HepG2 (cell line): ENCODE measurements around the gene PA2G4. TPM values are rescaled to one million over a fixed set of nuclear protein-coding genes. Genes with fewer than 3 reads are reported as not detected.
A peak's percentile ranks its signal among the peaks of the same experiment; 100 is the strongest.

Experiments
- ATAC-seq: fragments of 200-7000 bp; cut with Tn5 transposase; 3 replicates; pipeline ENCODE4 v1.9.1; 2020; ENCODE audit warnings: mild to moderate bottlenecking, moderate library complexity
- Bru-seq: library from RNA; stranded (reverse); fragments of 400-500 nt; gene quantifications from one replicate; lab custom pipeline; 2021; lab: Mats Ljungman, UMichigan
- BruChase-seq, 2 experiments: library from RNA; stranded (reverse); fragments of 400-500 nt; gene quantifications; one replicate each; lab custom pipeline; 2021; lab: Mats Ljungman, UMichigan
- BruUV-seq: library from RNA; stranded (reverse); fragments of 400-500 nt; replicated peaks from 2 replicates; lab custom pipeline; 2021; lab: Mats Ljungman, UMichigan
- CTCF ChIA-PET: fragments of 300-600 bp; formaldehyde crosslinking; extraction: SDS; loops from one replicate; lab custom pipeline; 2021; ENCODE audit warnings: low total read pairs, inconsistent platforms, low intra/inter-chr PET ratio; lab: Yijun Ruan, JAX
- POLR2A ChIA-PET: fragments of 350-600 bp; sonication (Branson Sonifier 250); formaldehyde crosslinking; loops from one replicate; lab custom pipeline; 2020; ENCODE audit warnings: antibody characterized with exemption, inconsistent platforms; lab: Yijun Ruan, JAX
- DNase-seq: peaks from one replicate; pipeline ENCODE4 v3.0.0-alpha.2; 2015; ENCODE audit warnings: low spot score
- FAIRE-seq: peaks from 3 replicates; lab custom pipeline; 2011; peaks lifted over from hg19 to GRCh38; lab: Jason Lieb, UNC
- H2AFZ ChIP-seq: one replicate; pipeline ENCODE4 v1.6.1; 2011; ENCODE audit warnings: low read length, inconsistent platforms
- H3K27ac ChIP-seq: fragments of 300-600 bp; 3 replicates; pipeline ENCODE4 v1.8.0; 2011; ENCODE audit warnings: mixed run types, mild to moderate bottlenecking, mixed read lengths, low read length, inconsistent platforms; ENCODE audit not compliant: insufficient read depth; ENCODE audit errors: extremely low read length
- H3K27me3 ChIP-seq, 2 experiments: fragments of 200-600 bp in 1 of 2; 2 replicates in 1 of 2; 3 replicates in 1 of 2; pipeline versions ENCODE4 v1.6.0 to v1.8.0; 2011; ENCODE audit warnings: low read length in 2 of 2, mild to moderate bottlenecking in 2 of 2, moderate library complexity in 2 of 2, inconsistent platforms in 1 of 2; ENCODE audit not compliant: insufficient read depth in 2 of 2, control insufficient read depth in 1 of 2
- H3K36me3 ChIP-seq, 2 experiments: fragments of 200-600 bp in 1 of 2; replicated peaks in 1 of 2; 2 replicates in 1 of 2; 3 replicates in 1 of 2; pipeline versions ENCODE4 v1.5.1 to v1.8.0; 2011; ENCODE audit warnings: low read length in 2 of 2, inconsistent platforms in 1 of 2; ENCODE audit not compliant: insufficient read depth in 2 of 2, control insufficient read depth in 1 of 2
- H3K4me1 ChIP-seq: 2 replicates; pipeline ENCODE4 v1.5.1; 2012; ENCODE audit warnings: low read length, inconsistent platforms; ENCODE audit not compliant: insufficient read depth
- H3K4me2 ChIP-seq: 2 replicates; pipeline ENCODE4 v1.6.0; 2011; ENCODE audit warnings: low read depth, low read length, inconsistent platforms
- H3K4me3 ChIP-seq, 3 experiments: fragments of 200-600 bp in 1 of 3; sonication (generic), shearing (Covaris generic) in 1 of 3; replicated peaks in 1 of 3; 2 replicates each; pipeline ENCODE4 v1.5.1; 2011 to 2016; ENCODE audit warnings: low read length in 3 of 3, inconsistent platforms in 2 of 3, low read depth in 2 of 3, mild to moderate bottlenecking in 2 of 3, control low read depth in 1 of 3, mixed read lengths in 1 of 3; ENCODE audit not compliant: insufficient read depth in 1 of 3
- H3K79me2 ChIP-seq: one replicate; pipeline ENCODE4 v1.6.1; 2011; ENCODE audit warnings: low read length, inconsistent platforms; ENCODE audit not compliant: insufficient read depth
- H3K9ac ChIP-seq: 2 replicates; pipeline ENCODE4 v1.6.0; 2011; ENCODE audit warnings: mild to moderate bottlenecking, low read depth, low read length, inconsistent platforms; ENCODE audit not compliant: insufficient read depth
- H3K9me3 ChIP-seq: 2 replicates; pipeline ENCODE4 v1.5.1; 2012; ENCODE audit warnings: mild to moderate bottlenecking, low read length
- H4K20me1 ChIP-seq: 2 replicates; pipeline ENCODE4 v1.6.0; 2011; ENCODE audit warnings: inconsistent platforms, mild to moderate bottlenecking, low read length, moderate library complexity; ENCODE audit not compliant: insufficient read depth
- ARNT ChIP-seq: fragments of 450-650 bp; IDR thresholded peaks from 2 replicates; pipeline ENCODE4 v1.6.1; 2017
- DNMT1 ChIP-seq: sonication (generic); formaldehyde crosslinking; IDR thresholded peaks from 2 replicates; pipeline ENCODE4 v1.5.1; 2020; ENCODE audit warnings: mild to moderate bottlenecking, missing genetic modification reagents
- ELF4 ChIP-seq: sonication (generic); formaldehyde crosslinking; IDR thresholded peaks from 2 replicates; pipeline ENCODE4 v1.5.0; 2020; ENCODE audit warnings: missing genetic modification reagents, mild to moderate bottlenecking, moderate library complexity, borderline replicate concordance
- ETV6 ChIP-seq: sonication (generic); formaldehyde crosslinking; conservative IDR thresholded peaks from 2 replicates; pipeline ENCODE4 v1.4.0; 2020; ENCODE audit warnings: missing genetic modification reagents
- IKZF4 ChIP-seq: sonication (generic); formaldehyde crosslinking; IDR thresholded peaks from 2 replicates; pipeline ENCODE4 v1.5.1; 2020; ENCODE audit warnings: borderline replicate concordance, mild to moderate bottlenecking, low read depth, missing genetic modification reagents; ENCODE audit errors: not compliant biosample characterization
- MEIS1 ChIP-seq: sonication (generic); formaldehyde crosslinking; IDR thresholded peaks from 2 replicates; pipeline ENCODE4 v1.9.0; 2021; ENCODE audit warnings: mild to moderate bottlenecking, missing genetic modification reagents, moderate library complexity, borderline replicate concordance
- NFYB ChIP-seq: sonication (generic); formaldehyde crosslinking; IDR thresholded peaks from 2 replicates; pipeline ENCODE4 v1.4.0; 2020; ENCODE audit warnings: missing genetic modification reagents
- NR1H2 ChIP-seq: sonication (generic); formaldehyde crosslinking; IDR thresholded peaks from 2 replicates; pipeline ENCODE4 v1.8.1; 2022; ENCODE audit warnings: low read depth, missing genetic modification reagents, borderline replicate concordance
- RXRA ChIP-seq: sonication (generic); formaldehyde crosslinking; IDR thresholded peaks from 2 replicates; pipeline ENCODE4 v1.5.1; 2020; ENCODE audit warnings: missing genetic modification reagents
- SP140L ChIP-seq: sonication (generic); formaldehyde crosslinking; IDR thresholded peaks from 2 replicates; pipeline ENCODE4 v1.4.0; 2020; ENCODE audit warnings: missing genetic modification reagents, borderline replicate concordance
- TFAP4 ChIP-seq: sonication (generic); IDR thresholded peaks from 2 replicates; pipeline ENCODE4 v1.6.1; 2016; ENCODE audit warnings: low read depth, borderline replicate concordance
- THAP11 ChIP-seq: IDR thresholded peaks from 2 replicates; pipeline ENCODE4 v1.6.1; 2016; ENCODE audit warnings: missing biosample characterization, missing genetic modification reagents
- TOPORS ChIP-seq: sonication (generic); formaldehyde crosslinking; IDR thresholded peaks from 2 replicates; pipeline ENCODE4 v1.8.0; 2023; ENCODE audit warnings: mild to moderate bottlenecking, missing genetic modification reagents
- WGBS: methylation state at CpG from one replicate; pipeline ENCODE4 v1.1.6; 2017; ENCODE audit warnings: low lambda C conversion rate; 5-methylcytosine and 5-hydroxymethylcytosine counted together
- in situ Hi-C: cut with HindIII; loops from 2 replicates; pipeline ENCODE4 v1.10.0; 2017; ENCODE audit warnings: low pct_unique_long_range_greater_than_20kb; ENCODE audit not compliant: extremely low pct_ligation_motif_present
- intact Hi-C: fragments of 100-400 bp; cut with micrococcal nuclease; formaldehyde crosslinking; loops from one replicate; pipeline ENCODE4 v1.10.0; 2022; ENCODE audit not compliant: unreplicated experiment
- long read RNA-seq, 2 experiments: library from RNA in 1 of 2; library from polyadenylated mRNA in 1 of 2; stranded (forward) in 1 of 2; unstranded in 1 of 2; transcript quantifications; one replicate each; pipeline ENCODE4 v2.0.0, GENCODE V29; 2019 to 2022
- polyA minus RNA-seq, 3 experiments: library from RNA; depleted of rRNA, polyadenylated mRNA; stranded (reverse); fragments of >200 nt; gene quantifications; 2 replicates each; pipeline ENCODE4 v1.2.3, GENCODE V29; 2011; ENCODE audit warnings: low replicate concordance in 1 of 3
- polyA plus RNA-seq, 8 experiments: library from polyadenylated mRNA; depleted of rRNA in 3 of 8; stranded (reverse) in 7 of 8; unstranded in 1 of 8; fragments of >200 nt; fragmentation: Illumina TruSeq in 4 of 8; extraction: Trizol in 4 of 8; gene quantifications; 2 replicates each; pipeline versions ENCODE4 v1.2.1 to v1.2.3, GENCODE V29; 2011 to 2016; ENCODE audit warnings: low read depth in 4 of 8, missing spikeins in 1 of 8, mixed read lengths in 1 of 8; ENCODE audit not compliant: insufficient read depth in 1 of 8
- total RNA-seq, 5 experiments: library from RNA; depleted of rRNA; stranded (reverse); fragments of >200 nt; fragmentation: Illumina TruSeq; extraction: Trizol; gene quantifications; 2 replicates each; pipeline ENCODE4 v1.2.3, GENCODE V29; 2016; ENCODE audit warnings: low read depth in 1 of 5
- TF ChIP-seq, protein P1 (sequence below): sonication (generic); formaldehyde crosslinking; IDR thresholded peaks from 2 replicates; pipeline ENCODE4 v1.8.1; 2023; ENCODE audit warnings: mild to moderate bottlenecking, missing genetic modification reagents

Gene PA2G4
- total RNA-seq (2016; rRNA removed; fragmentation: Illumina TruSeq; extraction: Trizol) (240 and 281 TPM in 2 replicates), polyA plus RNA-seq (2011; rRNA removed) (115 and 147 TPM in 2 replicates), polyA minus RNA-seq (2011; rRNA and poly(A)+ RNA removed; ENCODE audit: low replicate concordance) (51.1 and 143 TPM in 2 replicates), Bru-seq, nascent RNA (percentile 92 among the genes with signal in this experiment), BruChase-seq, experiment 1, labeled RNA remaining after a 6-hour chase (percentile 99 among the genes with signal in this experiment), BruChase-seq, experiment 2, labeled RNA remaining after a 2-hour chase (percentile 98 among the genes with signal in this experiment)
- 34.6 and 38.4 TPM in 2 replicates for total RNA-seq (2016; cell fraction: cytosol; rRNA removed; fragmentation: Illumina TruSeq; extraction: Trizol; ENCODE audit: low read depth)
- total RNA-seq (2016; cell fraction: insoluble cytoplasmic fraction; rRNA removed; fragmentation: Illumina TruSeq; extraction: Trizol) = 238 and 272 TPM in 2 replicates
- total RNA-seq (2016; cell fraction: membrane; rRNA removed; fragmentation: Illumina TruSeq; extraction: Trizol) = 70.8 and 76.3 TPM in 2 replicates
- 107 and 120 TPM in 2 replicates for total RNA-seq (2016; cell fraction: nucleus; rRNA removed; fragmentation: Illumina TruSeq; extraction: Trizol)
- 101 and 136 TPM in 2 replicates for polyA plus RNA-seq (2011; cell fraction: cytosol; rRNA removed)
- 71.8 and 88.2 TPM in 2 replicates for polyA plus RNA-seq (2011; cell fraction: nucleus; rRNA removed)
- 112 and 121 TPM in 2 replicates for polyA plus RNA-seq (2012)
- 42.2 and 43.3 TPM in 2 replicates for polyA plus RNA-seq (2016; cell fraction: cytosol; fragmentation: Illumina TruSeq; extraction: Trizol; ENCODE audit: low read depth)
- polyA plus RNA-seq (2016; cell fraction: insoluble cytoplasmic fraction; fragmentation: Illumina TruSeq; extraction: Trizol; ENCODE audit: low read depth) = 357 and 380 TPM in 2 replicates
- 55.0 and 58.3 TPM in 2 replicates for polyA plus RNA-seq (2016; cell fraction: membrane; fragmentation: Illumina TruSeq; extraction: Trizol; ENCODE audit: low read depth)
- 190 and 200 TPM in 2 replicates for polyA plus RNA-seq (2016; cell fraction: nucleus; fragmentation: Illumina TruSeq; extraction: Trizol; ENCODE audit: insufficient read depth, low read depth)
- 71.0 and 74.1 TPM in 2 replicates for polyA minus RNA-seq (2011; cell fraction: cytosol; rRNA and poly(A)+ RNA removed)
- polyA minus RNA-seq (2011; cell fraction: nucleus; rRNA and poly(A)+ RNA removed) = 70.0 and 97.2 TPM in 2 replicates
- long read RNA-seq, experiment 1, transcript PA2G4-201 (13 exons, 2,577 nt) = major isoform, 138 of 282 reads
- long read RNA-seq, experiment 1, partial matches to known transcripts = 129 of 282 reads
- long read RNA-seq, experiment 1, other reads (novel, unspliced or antisense) = 15 of 282 reads
- long read RNA-seq, experiment 2, transcript PA2G4-201 (13 exons, 2,577 nt) = major isoform, 276 of 456 reads
- long read RNA-seq, experiment 2, partial matches to known transcripts = 79 of 456 reads
- long read RNA-seq, experiment 2, other reads (novel, unspliced or antisense) = 101 of 456 reads

- Histone ChIP-seq H3K9ac (peak within 1 kb of the TSS; percentile 88), H4K20me1 (peaks cover 4% of the 10 kb centered on the region), H3K4me2 (peak within 1 kb of the TSS; percentile 91), H2AFZ (no peak within 1 kb of the TSS), H3K36me3 (peaks cover 20 to 55% of the 10 kb centered on the region in 2 experiments), H3K4me1 (peaks cover 35% of the 10 kb centered on the region), H3K9me3 (no peaks in the 10 kb centered on the region), H3K4me3 (peak within 1 kb of the TSS; percentile 50 to 85 (median 74)), H3K27ac (peak within 1 kb of the TSS; percentile 76), H3K79me2 (peaks cover 34% of the 10 kb centered on the region), H3K27me3 (no peaks in the 10 kb centered on the region)
- BruUV-seq = no TSS peak
- WGBS = under 1% methylated on average over 46 of the region's 60 CpGs
- FAIRE-seq (peak; percentile 83), DNase-seq (peak; percentile 97), ATAC-seq (peak; percentile 94)
- CTCF ChIA-PET = interaction anchor here (1.0 kb wide), 1 partner anchor 25 kb away, joined by 4 read pairs; no protein-coding TSS in a partner anchor
- intact Hi-C loops (loop anchor here (1.0 to 2.0 kb wide), 2 partner anchors 25 to 57 kb away; no protein-coding TSS in a partner anchor), in situ Hi-C loops (loop anchor here (5.0 kb wide), 1 partner anchor 57 kb away; no protein-coding TSS in a partner anchor)
- POLR2A ChIA-PET = interaction anchor here (0.8 to 6.5 kb wide), 29 partner anchors 9 to 375 kb away, joined by 3 to 279 read pairs (median 5); partner anchors contain the start of genes CD63, COQ10A, ERBB3 and ESYT1
- peak; percentile 40; the same call in 1 of the 2 replicates for TF ChIP-seq TFAP4
- TF ChIP-seq MEIS1 (CRISPR knock-in tag) = peak; percentile 68; the same call in 1 of the 2 replicates
- TF ChIP-seq RXRA (CRISPR knock-in tag) = peak; percentile 87; the same call in 1 of the 2 replicates
- TF ChIP-seq NR1H2 (CRISPR knock-in tag) = 0 out of 2 replicates have a peak, but pooled peaks have one; percentile 29
- TF ChIP-seq, protein P1, sequence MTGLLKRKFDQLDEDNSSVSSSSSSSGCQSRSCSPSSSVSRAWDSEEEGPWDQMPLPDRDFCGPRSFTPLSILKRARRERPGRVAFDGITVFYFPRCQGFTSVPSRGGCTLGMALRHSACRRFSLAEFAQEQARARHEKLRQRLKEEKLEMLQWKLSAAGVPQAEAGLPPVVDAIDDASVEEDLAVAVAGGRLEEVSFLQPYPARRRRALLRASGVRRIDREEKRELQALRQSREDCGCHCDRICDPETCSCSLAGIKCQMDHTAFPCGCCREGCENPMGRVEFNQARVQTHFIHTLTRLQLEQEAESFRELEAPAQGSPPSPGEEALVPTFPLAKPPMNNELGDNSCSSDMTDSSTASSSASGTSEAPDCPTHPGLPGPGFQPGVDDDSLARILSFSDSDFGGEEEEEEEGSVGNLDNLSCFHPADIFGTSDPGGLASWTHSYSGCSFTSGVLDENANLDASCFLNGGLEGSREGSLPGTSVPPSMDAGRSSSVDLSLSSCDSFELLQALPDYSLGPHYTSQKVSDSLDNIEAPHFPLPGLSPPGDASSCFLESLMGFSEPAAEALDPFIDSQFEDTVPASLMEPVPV (CRISPR knock-in tag) = peak; percentile 99
- peak; percentile 73; the same call in 1 of the 2 replicates for TF ChIP-seq ETV6
- peak; percentile 99 for TF ChIP-seq THAP11 (CRISPR knock-in tag)
- no peak for TF ChIP-seq IKZF4 (CRISPR knock-in tag)
- TF ChIP-seq SP140L = no peak
- TF ChIP-seq DNMT1 (CRISPR knock-in tag) = no peak; the same call in 1 of the 2 replicates
- 0 out of 2 replicates have a peak, but pooled peaks have one; percentile 59 for TF ChIP-seq ELF4
- no peak for TF ChIP-seq ARNT
- TF ChIP-seq TOPORS (CRISPR knock-in tag) = peak; percentile 80
- peak; percentile 61 for TF ChIP-seq NFYB
Measured at GRCh38 chr12:56104109-56104814, at the start of gene PA2G4. PA2G4 (plus strand) TSS chr12:56104559; CDS start chr12:56104738, 179 bp downstream.
